Measurements from ENCODE around the gene RNF167.

The RNF167 gene

DNA sequence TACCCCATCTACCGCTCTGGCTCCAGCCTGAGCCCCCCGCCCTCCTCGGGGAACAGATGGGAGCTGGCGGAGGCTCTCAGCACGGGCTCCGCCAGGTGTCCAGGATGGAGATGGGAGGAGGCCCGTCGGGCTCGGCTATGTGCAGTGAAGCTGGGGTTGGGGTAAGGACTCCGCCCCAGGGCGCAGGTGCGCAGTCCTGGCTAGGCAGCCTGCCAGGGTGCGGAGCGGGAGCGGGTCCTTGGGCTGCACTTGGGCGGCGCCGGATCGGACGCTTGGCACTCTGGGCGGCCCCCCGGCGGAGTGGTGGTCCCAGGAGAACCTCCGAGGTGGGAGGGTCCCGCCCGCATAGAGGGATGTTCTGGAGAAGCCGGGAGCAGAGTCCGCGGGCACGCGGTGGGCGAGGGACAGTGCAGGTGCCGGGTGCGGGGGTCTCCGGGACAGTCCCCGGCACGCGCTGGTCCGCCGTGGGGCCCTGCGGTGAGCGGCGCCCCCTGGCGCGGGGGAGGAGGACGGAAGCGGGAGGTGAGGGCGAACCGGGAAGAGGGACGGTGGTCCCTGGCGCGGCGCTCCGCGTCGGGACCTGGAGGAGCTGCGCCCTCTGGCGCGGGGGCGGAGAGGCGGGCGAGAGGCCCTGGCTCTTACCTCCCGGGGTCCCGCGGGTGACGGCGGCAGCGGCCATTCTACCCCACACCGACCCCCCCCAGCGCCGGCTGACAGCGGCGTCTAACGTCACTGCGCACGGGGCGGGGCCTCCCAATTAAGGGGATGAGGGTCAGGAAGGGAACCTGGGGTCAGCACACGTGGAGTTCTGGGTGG lies 47.1 kb downstream of the RNF167 start, which contains the start of gene CAMTA2:
TSS of gene CAMTA2 (minus strand) at position 725 of the 816 bp plus-strand sequence. CDS start 1,453 bp downstream, outside the sequence.
- peak; percentile 74 for DNase-seq

DNA sequence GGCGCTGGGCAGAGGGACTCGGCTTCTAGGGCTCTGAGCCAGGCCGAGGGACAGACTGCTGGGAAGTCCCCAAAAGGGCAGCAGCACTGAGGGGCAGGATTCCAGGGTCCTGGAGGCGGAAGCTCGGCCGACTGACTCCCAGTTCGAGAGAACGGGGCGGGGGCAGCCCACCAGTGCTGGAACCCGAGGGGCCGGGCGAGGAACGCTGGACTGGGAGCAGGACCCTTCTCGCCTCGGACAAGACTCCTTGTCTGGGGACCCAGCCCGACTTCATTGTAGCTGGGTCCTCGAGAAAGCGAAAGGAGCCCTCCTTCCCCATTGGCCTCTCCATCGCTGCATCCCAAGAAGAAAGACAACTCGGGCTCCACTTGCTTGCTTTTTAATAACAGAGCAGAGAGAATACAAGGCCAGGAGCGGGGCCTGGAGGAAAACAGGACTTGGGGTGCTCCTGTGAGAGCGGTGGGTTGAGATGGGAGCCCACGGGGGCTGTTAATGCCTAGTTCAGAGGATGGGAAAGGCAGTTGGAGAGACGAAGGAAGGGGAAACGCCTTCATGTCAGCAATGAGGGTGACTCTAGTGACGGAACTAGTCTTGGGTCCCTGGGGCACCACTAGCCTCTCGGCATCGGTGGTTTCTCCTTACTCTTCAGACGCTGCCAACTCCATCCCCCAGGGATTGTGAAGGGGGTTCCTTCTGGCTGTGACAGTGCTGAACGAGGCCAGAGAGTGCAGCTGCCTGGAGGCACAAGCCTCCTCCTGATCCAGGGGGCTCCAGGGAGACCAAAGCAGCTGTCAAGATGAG lies 47.9 kb downstream of the RNF167 start:
- no peak for DNase-seq

DNA sequence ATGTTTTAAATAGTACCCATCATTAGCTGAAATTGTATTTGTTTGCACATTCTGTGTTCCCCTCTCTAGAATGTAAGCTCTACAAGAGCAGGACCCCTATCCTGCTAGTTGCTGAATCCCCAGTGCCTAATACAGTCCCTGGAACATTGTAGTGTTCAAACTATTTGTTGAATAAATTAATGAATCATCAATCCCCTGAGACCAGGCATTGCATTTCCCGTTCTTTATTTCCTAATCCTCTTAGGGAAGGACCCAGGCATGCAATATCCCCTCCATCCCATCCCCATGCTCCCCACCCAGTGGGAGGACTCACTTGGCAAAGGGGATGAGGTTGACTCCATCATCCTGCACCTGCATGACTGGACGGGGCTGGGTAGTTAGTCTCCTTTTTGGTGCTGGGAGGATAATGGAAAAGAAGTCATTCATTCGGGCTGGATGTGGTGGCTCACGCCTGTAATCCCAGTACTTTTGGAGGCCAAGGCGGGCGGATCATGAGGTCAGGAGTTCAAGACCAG lies 54.1 kb downstream of the RNF167 start:
- DNase-seq: no peak

Measured in fibroblast of upper back skin (primary cell).